Thyroid gland (tissue), 4 donors: ENCODE data around the gene CAMK1D.

Source experiments
- CTCF ChIP-seq, 6 experiments: fragments of 200-600 bp in 3 of 6; fragments of 450-650 bp in 3 of 6; sonication (generic) in 3 of 6; IDR thresholded peaks; one replicate each; pipeline ENCODE4 v1.5.1; 2016 to 2019; ENCODE audit warnings: antibody characterized with exemption in 6 of 6, mild to moderate bottlenecking in 2 of 6, inconsistent platforms in 1 of 6, moderate library complexity in 1 of 6
- POLR2A ChIP-seq, 2 donors: fragments of 450-650 bp; IDR thresholded peaks; one replicate each; pipeline ENCODE4 v1.6.1; 2017; ENCODE audit warnings: antibody characterized with exemption in 2 of 2, mild to moderate bottlenecking in 2 of 2, moderate library complexity in 1 of 2

- TF ChIP-seq CTCF (IDR thresholded peaks at IDR 0.05) = no peak
- no peak for TF ChIP-seq POLR2A (IDR thresholded peaks at IDR 0.05)
Measured at GRCh38 chr10:12320892-12321291, 28.5 kb upstream of the CAMK1D start.
